MG63 (cell line): ENCODE data around the gene LYPD6B. TPM values are rescaled to one million over a fixed set of nuclear protein-coding genes. Genes with fewer than 3 reads are reported as not detected.

Experiments
- DNase-seq: peaks from one replicate; pipeline ENCODE4 v3.0.0-alpha.2; 2020
- H3K27me3 ChIP-seq: fragments of 250-450 bp; sonication (Bioruptor Pico); 2 replicates; pipeline ENCODE4 v1.5.1; 2020; ENCODE audit warnings: mild to moderate bottlenecking, moderate library complexity
- H3K36me3 ChIP-seq: fragments of 250-450 bp; sonication (Bioruptor Pico); 2 replicates; pipeline ENCODE4 v1.5.1; 2020; ENCODE audit warnings: mild to moderate bottlenecking, moderate library complexity
- H3K4me3 ChIP-seq: fragments of 250-450 bp; sonication (Bioruptor Pico); 2 replicates; pipeline ENCODE4 v1.5.1; 2020; ENCODE audit warnings: mild to moderate bottlenecking, moderate library complexity
- H3K9me3 ChIP-seq: fragments of 250-450 bp; sonication (Bioruptor Pico); 2 replicates; pipeline ENCODE4 v1.5.1; 2020; ENCODE audit warnings: mild to moderate bottlenecking, moderate library complexity
- total RNA-seq: library from RNA; depleted of rRNA; stranded (reverse); fragments of >200 nt; shearing (Covaris generic); gene quantifications from 2 replicates; pipeline ENCODE4 v1.2.3, GENCODE V29; 2014; ENCODE audit warnings: low replicate concordance

Gene LYPD6B
- total RNA-seq, 1 experiment from 2014 or later, result 1.6 TPM

DNA sequence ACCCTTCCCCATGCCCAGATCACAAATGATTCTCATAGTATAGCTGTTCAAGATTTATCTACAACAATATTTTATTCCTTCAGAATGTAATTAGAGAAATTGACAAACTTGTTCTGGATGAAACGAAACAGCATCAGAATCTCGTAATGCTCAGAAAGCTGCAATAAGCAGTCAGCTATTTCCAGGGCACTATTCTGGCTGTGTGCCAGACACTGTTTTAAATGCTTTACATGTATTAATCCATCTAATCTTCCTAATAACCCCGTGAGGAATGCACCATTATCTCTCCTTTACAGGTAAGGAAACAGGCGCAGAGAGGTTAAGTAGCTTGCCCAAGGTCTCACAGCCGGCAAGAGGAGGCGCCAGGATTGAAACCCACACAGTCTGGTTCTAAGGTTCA, 10.1 kb upstream of the LYPD6B start:
- Histone ChIP-seq H3K27me3 (peaks cover 9% of the 10 kb centered on the region), H3K9me3 (no peaks in the 10 kb centered on the region), H3K4me3 (no peak overlapping the region), H3K36me3 (no peaks in the 10 kb centered on the region)
- no peak for DNase-seq

DNA sequence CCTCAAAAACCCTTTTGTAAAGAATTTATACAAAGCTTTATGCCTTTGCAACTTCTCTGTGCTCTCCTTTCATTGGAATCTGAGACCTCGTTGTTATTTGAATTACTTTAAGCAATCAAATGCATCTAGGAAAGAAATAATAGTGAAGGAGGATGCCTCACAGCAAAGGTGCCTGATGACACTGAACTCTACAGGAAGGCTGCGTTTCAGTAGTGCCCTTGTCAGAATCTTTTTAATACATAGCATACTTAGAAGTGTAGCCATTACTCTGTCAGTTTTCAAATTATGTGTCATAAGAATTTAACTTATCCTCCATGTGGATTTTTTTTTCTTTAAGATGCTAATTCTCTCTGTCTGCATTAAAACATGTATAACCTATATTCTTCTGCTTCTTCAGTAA, 9.6 kb upstream of the LYPD6B start:
- H3K9me3 ChIP-seq, result no peaks in the 10 kb centered on the region
- H3K27me3 ChIP-seq, result peaks cover 9% of the 10 kb centered on the region
- H3K4me3 ChIP-seq, result no peak overlapping the region
- no peak for DNase-seq
- H3K36me3 ChIP-seq, result no peaks in the 10 kb centered on the region

DNA sequence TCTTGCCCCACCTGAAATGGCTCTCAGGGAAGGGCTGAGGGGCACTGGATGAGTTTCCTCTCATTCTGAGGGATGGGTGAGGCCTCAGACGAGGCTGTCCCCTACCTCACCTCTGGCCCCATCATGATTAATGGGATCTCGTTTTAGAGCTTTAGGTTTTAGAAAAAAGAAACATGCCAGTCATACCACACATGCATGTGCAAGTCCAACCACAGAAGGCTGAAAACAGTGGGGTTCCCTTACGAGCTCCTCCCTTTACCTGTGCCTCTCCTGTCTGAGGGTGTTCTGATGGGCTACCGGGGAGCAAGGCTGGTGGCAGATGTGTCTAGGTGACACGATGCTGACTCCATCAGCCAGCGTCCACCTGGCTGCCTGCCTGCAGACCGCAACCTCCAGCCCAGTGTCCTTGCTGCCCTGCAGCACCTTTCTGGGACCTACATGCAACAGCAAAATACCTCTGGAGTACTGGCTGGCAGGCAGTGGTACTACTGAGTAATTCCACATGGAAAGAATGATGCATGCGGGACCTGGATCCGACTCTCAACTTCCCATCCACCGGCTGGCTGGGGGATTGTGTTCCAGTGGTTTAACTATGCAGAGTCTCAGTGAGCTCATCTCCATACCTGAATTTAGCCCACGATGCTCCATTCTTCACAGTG, 9.1 kb upstream of the LYPD6B start:
- no peak for DNase-seq
- no peak overlapping the region for H3K4me3 ChIP-seq
- peaks cover 9% of the 10 kb centered on the region for H3K27me3 ChIP-seq
- H3K36me3 ChIP-seq, result no peaks in the 10 kb centered on the region
- no peaks in the 10 kb centered on the region for H3K9me3 ChIP-seq

DNA sequence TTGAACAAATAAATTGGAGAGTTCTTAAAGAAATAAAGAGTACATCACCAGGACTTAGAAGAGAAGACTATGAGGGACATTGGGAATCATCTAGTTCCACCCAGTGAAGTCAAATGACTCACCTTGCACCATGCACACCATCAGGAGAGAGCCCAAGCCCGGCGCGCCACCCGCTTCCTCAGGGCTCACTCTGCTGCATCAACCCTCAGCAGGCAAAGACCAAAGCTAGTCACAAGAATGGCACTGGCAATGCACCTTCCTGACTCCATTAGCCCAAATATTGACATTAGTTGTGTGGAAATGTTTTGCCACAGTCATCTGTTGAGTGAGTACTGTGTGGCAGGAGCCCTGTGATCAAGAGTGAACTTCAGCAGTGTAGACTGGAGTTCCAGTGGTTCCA, 7.1 kb upstream of the LYPD6B start:
- Histone ChIP-seq H3K36me3 (no peaks in the 10 kb centered on the region), H3K27me3 (0 out of 2 replicates have a peak, but pooled peaks cover 6% of the 10 kb centered on the region), H3K9me3 (no peaks in the 10 kb centered on the region), H3K4me3 (no peak overlapping the region)
- no peak for DNase-seq

DNA sequence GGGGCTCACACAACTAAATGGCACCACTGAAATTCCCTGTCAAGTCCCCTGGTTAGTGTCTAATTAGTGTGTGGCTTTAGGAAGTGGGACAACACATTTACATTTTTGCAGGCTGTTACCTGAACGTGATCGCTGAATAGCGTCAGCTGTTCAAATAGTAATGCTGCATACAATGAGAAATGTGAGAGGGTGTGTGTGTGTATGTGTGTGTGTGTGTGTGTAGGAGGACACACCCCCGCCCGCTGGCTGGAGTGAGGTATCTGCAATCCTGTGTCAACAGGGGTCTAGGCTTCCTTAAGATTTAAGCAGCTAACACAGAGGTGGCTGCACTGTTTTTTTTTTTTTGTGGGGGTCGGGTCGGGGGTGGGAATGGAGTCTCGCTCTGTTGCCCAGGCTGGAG, 4.8 kb upstream of the LYPD6B start:
- no peak for DNase-seq
- H3K27me3 ChIP-seq, result no peaks in the 10 kb centered on the region
- H3K36me3 ChIP-seq, result no peaks in the 10 kb centered on the region
- no peaks in the 10 kb centered on the region for H3K9me3 ChIP-seq
- H3K4me3 ChIP-seq, result no peak overlapping the region

DNA sequence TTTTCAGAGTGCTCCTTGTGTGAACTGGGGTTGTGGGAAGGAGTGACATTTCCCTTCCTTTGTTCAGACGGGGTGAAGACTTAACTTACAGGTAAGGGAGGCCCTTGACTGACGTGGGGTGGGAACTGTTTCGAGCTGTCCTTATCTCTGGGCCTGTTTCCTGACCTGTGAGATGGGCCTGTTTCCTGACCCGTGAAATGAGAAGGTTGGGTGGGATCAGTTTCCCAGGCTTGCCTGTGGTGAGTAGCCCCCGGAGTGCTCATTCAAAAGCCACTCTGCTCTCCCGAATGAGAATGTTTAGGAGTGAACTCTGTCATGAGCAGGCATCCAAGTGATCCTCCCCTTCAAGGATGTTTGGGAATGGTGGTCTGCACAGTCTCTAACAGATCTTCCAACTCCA, 4.1 kb upstream of the LYPD6B start:
- Histone ChIP-seq H3K36me3 (no peaks in the 10 kb centered on the region), H3K27me3 (no peaks in the 10 kb centered on the region), H3K4me3 (no peak overlapping the region), H3K9me3 (no peaks in the 10 kb centered on the region)
- no peak for DNase-seq

DNA sequence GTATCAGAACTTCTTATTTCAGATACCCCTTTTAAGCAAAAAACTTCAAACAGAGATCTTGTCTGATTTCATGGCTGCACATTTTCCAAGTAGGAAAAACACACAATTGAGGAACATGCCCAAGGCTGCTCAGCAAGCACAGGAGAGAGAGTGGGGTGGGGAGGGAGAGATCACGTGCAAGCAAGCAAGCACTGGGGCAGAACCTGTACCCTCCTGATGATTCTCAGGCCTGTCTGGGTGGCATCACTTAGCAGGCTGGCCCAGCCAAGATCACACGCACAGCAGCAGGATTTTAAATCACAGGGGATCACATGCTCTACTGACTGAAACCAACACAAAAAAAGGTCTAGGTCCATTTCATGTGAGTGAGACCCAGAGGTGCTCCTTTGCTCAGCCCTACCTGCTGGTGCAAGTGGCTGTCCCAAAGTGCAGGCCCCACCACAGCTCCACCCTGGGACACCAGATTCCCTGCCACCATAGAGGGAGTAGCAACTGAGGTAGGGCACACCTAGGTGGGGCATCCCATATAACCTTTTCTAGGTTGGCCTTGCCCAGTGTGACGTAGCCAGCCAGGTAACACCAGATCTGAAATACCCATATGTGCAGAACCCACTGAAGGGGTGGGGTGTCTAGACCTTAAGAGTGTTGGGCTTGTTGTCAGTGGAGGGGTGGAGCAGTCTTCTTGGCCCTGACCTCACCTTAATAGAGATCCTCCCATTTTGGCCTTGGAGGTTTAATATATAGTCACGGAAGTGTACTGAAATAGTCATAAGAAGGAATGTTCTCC, 1.8 kb upstream of the LYPD6B start:
- no peak for DNase-seq
- Histone ChIP-seq H3K27me3 (no peaks in the 10 kb centered on the region), H3K9me3 (no peaks in the 10 kb centered on the region), H3K4me3 (no peak overlapping the region), H3K36me3 (no peaks in the 10 kb centered on the region)

DNA sequence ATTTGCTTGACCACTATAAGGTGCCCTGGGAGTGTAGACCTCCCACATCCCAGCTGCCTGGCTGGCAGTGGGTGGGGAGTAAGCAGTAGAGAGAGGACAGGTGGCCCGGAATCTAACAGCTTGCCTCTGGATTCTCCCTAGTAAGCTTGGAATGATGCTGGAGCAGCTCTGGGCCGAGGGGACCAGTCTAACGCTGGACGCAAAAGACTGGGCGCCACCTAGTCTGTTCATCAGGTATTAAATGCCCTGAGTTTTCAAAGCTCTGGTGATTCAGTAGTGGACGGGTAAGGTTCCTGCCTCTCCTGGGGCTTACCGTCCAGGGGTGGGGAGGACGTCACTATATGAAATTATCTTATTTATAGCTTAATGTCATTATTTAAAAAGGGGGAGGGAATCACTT, 648 bp upstream of the LYPD6B start:
- H3K4me3 ChIP-seq, result no peak overlapping the region
- H3K36me3 ChIP-seq, result no peaks in the 10 kb centered on the region
- H3K9me3 ChIP-seq, result no peaks in the 10 kb centered on the region
- no peak for DNase-seq
- no peaks in the 10 kb centered on the region for H3K27me3 ChIP-seq

DNA sequence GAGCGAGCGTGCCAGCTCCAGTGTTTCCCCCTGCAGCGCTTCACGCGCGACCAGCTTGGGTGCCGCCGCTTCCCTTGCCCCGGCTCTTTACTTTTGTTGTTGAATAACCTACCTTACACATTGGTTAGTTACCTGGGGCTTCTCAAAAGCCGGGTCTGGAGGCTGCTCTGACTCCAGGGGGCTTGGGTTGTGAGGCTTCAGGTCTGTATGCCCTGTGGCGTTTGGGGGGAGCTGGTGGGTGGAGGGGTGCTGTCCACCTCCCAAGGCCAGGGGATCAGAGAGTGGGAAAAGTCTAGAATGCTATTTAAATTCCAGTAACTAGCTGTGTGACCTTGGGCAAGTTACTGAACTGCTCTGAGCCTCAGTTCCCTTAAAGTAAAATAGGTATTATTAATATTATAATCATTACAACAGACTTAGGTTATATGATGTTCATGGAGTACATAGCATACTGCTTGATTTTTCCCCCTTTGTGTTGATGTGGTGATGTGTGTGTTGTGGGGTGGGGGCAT, 770 bp downstream of the LYPD6B start:
- H3K4me3 ChIP-seq, result no peak overlapping the region
- DNase-seq, result no peak
- no peaks in the 10 kb centered on the region for H3K27me3 ChIP-seq
- H3K9me3 ChIP-seq, result no peaks in the 10 kb centered on the region
- no peaks in the 10 kb centered on the region for H3K36me3 ChIP-seq

DNA sequence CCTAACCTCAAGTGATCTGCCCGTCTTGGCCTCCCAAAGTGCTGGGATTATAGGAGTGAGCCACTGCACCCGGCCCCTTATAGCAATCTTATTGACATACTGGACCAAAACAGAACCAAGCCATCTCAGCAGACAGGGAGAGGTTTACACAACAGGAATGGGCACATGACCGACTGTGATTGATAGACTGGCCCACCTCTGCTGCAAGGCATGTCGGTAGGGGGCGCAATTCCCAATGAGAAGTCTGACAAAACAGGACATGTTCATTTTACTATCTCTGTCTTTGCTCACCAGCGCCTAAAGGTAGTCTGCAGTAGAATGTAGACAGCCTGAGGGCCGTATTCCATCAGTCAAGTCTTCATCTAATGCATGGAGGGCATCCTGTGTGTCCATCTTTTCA, 2.0 kb downstream of the LYPD6B start:
- Histone ChIP-seq H3K4me3 (no peak overlapping the region), H3K36me3 (no peaks in the 10 kb centered on the region), H3K27me3 (no peaks in the 10 kb centered on the region), H3K9me3 (no peaks in the 10 kb centered on the region)
- DNase-seq, result no peak

DNA sequence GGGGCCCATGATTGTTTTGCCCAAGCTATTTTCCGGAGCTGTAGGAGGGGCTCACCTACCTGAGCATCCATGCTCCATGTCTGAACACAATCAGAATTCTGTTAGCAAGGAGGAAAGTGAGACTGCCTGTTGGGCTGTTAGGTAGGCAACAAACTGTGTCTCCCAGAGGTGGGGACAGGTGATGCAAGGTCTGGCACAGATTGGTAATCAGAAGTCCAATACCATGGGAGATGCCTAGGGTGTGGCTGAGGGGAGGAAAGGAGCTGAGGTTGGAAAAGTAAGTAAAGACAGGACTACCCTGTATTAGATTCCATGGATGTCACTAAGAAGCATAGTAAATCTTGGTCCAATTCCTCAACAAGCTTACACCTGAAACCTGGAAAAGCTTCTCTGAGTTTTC, 3.0 kb downstream of the LYPD6B start:
- peaks cover 3% of the 10 kb centered on the region; the same call in 1 of the 2 replicates for H3K9me3 ChIP-seq
- no peaks in the 10 kb centered on the region for H3K36me3 ChIP-seq
- H3K4me3 ChIP-seq, result no peak overlapping the region
- no peak for DNase-seq
- H3K27me3 ChIP-seq, result no peaks in the 10 kb centered on the region

DNA sequence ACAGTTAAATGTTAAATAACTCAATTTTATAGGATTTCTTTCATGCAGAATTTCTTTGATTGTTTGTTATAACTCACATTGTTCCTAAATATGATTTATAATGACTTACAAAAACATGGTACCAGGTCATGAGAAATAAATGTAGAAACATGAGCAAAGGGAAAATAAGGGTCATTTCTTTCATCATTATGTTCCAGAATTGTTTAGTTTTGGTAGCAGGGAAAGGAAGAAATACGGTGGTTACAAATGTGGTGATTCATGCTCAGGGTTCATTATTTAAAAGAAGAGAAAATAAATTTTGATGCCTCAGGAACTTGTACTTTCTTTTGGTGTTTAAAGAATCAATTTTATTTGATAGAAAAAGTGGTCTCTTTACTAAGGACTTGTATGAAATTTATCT, 4.4 kb downstream of the LYPD6B start:
- H3K36me3 ChIP-seq, result no peaks in the 10 kb centered on the region
- H3K9me3 ChIP-seq, result peaks cover 7% of the 10 kb centered on the region
- no peaks in the 10 kb centered on the region for H3K27me3 ChIP-seq
- DNase-seq, result no peak
- no peak overlapping the region for H3K4me3 ChIP-seq

DNA sequence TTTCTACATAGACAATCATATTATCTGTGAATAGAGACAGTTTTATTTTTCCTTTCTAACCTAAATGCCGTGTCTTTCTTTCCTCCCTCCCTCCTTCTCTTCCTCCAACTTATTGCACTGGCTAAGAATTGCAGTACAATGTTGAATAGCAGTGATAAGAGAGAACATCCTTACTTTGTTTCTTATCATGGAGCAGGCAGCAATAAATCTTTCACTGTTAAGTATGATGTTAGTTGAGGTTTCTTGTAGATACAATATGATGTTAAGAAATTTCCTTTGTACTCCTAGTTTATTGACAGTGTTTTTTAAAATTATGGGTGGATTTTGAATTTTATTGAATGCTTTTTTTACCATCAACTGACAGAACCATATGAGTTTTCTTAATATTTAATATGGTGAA, 6.0 kb downstream of the LYPD6B start:
- Histone ChIP-seq H3K9me3 (peaks cover 7% of the 10 kb centered on the region), H3K4me3 (no peak overlapping the region), H3K27me3 (no peaks in the 10 kb centered on the region), H3K36me3 (no peaks in the 10 kb centered on the region)
- DNase-seq, result no peak

DNA sequence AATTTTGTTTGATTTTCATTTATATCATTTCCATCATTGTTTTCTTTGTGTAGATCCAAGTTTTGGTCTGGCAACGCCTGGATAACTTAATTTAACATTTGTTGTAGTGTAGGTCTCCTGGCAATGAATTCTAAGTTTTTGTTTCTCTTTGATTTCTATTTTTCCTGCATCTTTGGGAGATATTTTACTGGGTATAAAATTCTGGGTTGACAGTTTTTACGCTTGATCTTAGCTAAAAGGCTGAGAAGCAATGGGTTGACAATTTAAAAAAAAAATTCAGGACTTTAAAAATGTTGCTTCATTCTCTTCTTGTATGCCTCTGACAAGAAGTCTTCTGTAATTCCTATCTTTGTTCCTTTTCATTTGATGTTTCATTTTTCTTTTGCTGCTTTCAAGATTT, 8.6 kb downstream of the LYPD6B start:
- Histone ChIP-seq H3K36me3 (no peaks in the 10 kb centered on the region), H3K27me3 (no peaks in the 10 kb centered on the region), H3K4me3 (no peak overlapping the region), H3K9me3 (peaks cover 7% of the 10 kb centered on the region)
- DNase-seq, result no peak

DNA sequence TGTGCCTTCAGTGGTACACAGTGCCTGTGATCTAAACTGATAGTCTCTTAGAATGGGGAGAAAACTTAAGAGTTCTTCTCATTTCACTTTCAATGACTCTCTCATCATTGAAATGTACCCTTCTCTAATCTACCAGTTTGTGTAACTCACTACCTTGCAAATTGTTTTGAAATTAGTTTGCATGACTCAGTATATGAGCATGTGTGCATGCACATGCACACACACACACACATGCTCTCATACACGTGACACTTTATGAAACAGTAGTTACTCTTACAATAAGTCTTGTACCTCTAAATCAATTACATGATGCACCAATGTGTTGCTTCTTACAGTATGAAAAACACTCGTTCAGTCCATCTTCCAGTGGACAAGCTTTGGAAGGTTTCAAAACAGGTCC, 10.6 kb downstream of the LYPD6B start:
- no peaks in the 10 kb centered on the region for H3K27me3 ChIP-seq
- H3K9me3 ChIP-seq, result peaks cover 7% of the 10 kb centered on the region
- no peak overlapping the region for H3K4me3 ChIP-seq
- H3K36me3 ChIP-seq, result no peaks in the 10 kb centered on the region
- no peak for DNase-seq

DNA sequence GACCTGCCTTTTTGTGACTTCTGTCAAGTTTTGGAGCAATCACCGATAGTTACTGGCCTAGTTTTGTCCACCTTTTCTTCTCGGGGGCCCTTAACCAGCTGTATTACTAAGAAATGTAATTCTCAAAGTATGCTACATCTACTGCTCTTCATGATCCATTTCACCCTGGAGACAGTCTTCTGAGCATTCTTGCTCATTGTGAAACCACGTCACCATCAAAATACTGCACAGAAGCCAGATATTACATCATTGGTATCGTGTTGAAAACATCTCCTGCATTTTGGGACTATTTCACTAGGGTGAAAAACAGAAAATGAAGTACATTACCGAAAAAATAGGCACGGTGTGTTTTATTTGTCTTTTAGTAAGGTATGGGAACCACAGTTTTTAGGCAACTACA, 11.7 kb downstream of the LYPD6B start:
- Histone ChIP-seq H3K27me3 (no peaks in the 10 kb centered on the region), H3K4me3 (no peak overlapping the region), H3K36me3 (no peaks in the 10 kb centered on the region), H3K9me3 (peaks cover 7% of the 10 kb centered on the region)
- DNase-seq, result no peak

DNA sequence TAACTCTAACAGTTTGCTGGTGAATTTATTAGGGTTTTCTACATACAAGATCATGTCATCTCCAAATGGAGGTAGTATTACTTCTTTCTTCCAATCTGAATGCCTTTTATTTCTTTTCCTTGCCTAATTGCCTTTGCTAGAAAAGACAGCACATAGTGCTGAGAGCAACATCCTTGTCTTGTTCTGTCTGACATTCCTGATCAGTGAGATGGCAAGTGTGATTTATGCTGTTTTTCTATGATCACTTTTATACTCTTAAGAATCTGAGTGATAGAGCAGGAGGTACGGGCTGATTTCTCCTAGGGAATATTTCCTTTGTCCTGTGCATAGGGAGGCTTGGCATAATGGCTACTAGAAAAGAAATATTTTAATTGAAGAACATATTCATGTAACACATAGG, 17.3 kb downstream of the LYPD6B start:
- no peaks in the 10 kb centered on the region for H3K9me3 ChIP-seq
- no peaks in the 10 kb centered on the region for H3K27me3 ChIP-seq
- H3K4me3 ChIP-seq, result no peak overlapping the region
- no peaks in the 10 kb centered on the region for H3K36me3 ChIP-seq
- DNase-seq, result no peak
